GM13977 (cell line): ENCODE results near the gene UBTD2.

Experiments used
- DNase-seq: peaks from one replicate; pipeline ENCODE4 v3.0.0; 2012; ENCODE audit warnings: low spot score
- in situ Hi-C: fragments of 300-500 bp; cut with MboI; formaldehyde crosslinking; loops from one replicate; pipeline ENCODE4 v1.12.0; 2022; ENCODE audit warnings: low sequenced_read_pairs, low pct_unique_long_range_greater_than_20kb, mixed read lengths, inconsistent platforms; ENCODE audit not compliant: unreplicated experiment
- TF ChIP-seq, protein P1 (sequence below): IDR thresholded peaks from 2 replicates; pipeline ENCODE4 v1.5.1; 2012; ENCODE audit warnings: mild to moderate bottlenecking, control low read depth; ENCODE audit not compliant: insufficient read depth; ENCODE audit errors: extremely low read depth, missing control alignments

UBTD2 gene

GRCh38 chr5:172315587-172316493, 32.3 kb upstream of the UBTD2 start:
- in situ Hi-C loops, result no loop called here
- TF ChIP-seq, protein P1, sequence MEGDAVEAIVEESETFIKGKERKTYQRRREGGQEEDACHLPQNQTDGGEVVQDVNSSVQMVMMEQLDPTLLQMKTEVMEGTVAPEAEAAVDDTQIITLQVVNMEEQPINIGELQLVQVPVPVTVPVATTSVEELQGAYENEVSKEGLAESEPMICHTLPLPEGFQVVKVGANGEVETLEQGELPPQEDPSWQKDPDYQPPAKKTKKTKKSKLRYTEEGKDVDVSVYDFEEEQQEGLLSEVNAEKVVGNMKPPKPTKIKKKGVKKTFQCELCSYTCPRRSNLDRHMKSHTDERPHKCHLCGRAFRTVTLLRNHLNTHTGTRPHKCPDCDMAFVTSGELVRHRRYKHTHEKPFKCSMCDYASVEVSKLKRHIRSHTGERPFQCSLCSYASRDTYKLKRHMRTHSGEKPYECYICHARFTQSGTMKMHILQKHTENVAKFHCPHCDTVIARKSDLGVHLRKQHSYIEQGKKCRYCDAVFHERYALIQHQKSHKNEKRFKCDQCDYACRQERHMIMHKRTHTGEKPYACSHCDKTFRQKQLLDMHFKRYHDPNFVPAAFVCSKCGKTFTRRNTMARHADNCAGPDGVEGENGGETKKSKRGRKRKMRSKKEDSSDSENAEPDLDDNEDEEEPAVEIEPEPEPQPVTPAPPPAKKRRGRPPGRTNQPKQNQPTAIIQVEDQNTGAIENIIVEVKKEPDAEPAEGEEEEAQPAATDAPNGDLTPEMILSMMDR, result no peak
- no peak for DNase-seq

DNA sequence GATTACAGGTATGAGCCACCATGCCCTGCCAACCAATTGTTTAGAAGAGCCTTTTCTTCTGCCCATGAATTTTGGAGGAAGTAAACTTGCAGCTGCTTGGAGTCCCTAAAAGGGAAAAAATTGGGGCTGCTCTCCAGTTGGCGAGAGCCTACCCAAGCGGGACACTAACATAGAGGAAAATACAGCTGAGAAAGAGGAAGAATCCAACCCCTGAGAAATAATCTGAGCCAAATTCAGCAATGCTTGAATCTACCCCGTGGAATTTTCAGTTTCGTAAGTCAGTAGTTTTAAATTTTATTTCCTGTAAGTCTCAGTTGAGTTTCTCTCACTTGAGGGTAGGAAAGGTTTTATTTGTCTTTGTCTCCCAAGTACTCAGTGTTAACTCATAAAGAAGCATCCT, 30.4 kb upstream of the UBTD2 start:
- TF ChIP-seq, protein P1, result no peak
- no peak for DNase-seq
- in situ Hi-C loops, result no loop called here

- DNase-seq, result no peak
- in situ Hi-C loops, result no loop called here
- TF ChIP-seq, protein P1, result no peak
These were observed 28.7 kb upstream of the UBTD2 start for GRCh38 chr5:172312286-172312685.

GRCh38 chr5:172311605-172312004, 28.0 kb upstream of the UBTD2 start:
- no peak for DNase-seq
- TF ChIP-seq, protein P1, result no peak
- in situ Hi-C loops, result no loop called here

DNA sequence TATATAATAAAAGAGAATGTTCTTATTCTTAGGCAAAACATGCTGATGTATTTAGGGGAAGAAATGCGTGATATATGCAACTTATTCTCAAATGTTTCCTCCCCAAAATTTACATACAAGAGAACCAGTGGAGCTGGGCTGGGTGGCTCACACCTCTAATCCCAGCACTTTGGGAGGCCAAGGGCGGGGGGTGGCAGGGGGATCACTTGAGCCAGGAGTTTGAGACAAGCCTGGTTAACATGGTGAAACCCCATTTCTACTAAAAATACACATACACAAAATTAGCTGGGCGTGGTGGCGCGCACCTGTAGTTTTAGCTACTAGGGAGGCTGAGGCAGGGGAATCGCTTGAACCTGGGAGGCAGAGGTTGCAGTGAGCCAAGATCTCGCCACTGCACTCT, 27.5 kb upstream of the UBTD2 start:
- in situ Hi-C loops, result no loop called here
- TF ChIP-seq, protein P1, result no peak
- no peak for DNase-seq

- TF ChIP-seq, protein P1, result no peak
- in situ Hi-C loops, result no loop called here
These were observed 21.8 kb upstream of the UBTD2 start for GRCh38 chr5:172305380-172305779.

More at GRCh38 chr5:172305380-172305779, 21.8 kb upstream of the UBTD2 start:
- DNase-seq, result no peak
